Endometrium (tissue), 2 donors: ENCODE data around the gene NEK9.
"Not testable (repeated sequence)": the region's sequence is repeated elsewhere in the genome, so short reads cannot be mapped to it uniquely, and the experiment has no call there.

ENCODE experiments used
- FAIRE-seq: peaks from 2 replicates; lab custom pipeline; 2012; peaks lifted over from hg19 to GRCh38; lab: Jason Lieb, UNC
- donor health status: control.
- donor health status: control.

NEK9 gene

DNA sequence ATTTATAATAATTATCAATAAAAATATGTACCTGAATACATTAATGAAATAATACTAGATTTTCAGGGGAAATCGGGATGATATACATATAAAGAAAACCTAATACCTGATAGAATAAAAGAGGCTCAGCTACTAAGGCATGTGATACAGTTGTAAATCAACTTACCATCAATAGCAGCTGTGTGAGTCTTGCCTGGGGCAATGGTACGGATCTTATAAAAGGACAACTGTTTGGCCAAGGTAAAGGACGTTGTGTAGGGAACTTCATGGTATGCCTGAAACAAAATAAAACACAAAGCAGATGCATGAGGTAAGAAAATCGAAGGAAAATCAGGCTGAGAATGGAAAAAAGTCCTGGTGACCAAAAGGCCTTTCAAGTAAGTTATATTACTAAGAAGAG is 25.4 kb downstream of the NEK9 start:
- no peak for FAIRE-seq

DNA sequence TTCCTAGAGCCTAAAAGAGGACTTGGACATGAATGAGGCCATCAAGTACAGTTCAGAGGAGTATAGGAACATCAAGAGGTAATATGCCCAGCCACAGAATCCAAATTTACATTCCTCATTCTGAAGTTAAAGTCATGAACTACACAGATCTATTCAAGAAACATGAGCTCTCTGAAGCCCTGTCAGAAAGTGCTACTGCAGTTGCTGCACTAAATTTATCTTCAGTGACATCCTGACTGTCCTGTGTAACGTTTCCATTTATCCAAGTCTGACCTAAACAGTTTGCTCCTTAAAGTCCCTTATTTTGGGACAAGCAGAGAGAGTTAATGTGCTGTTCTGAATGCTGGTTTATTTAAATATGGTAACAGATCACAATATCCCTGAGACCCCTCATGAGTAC is 28.2 kb downstream of the NEK9 start:
- FAIRE-seq, result no peak

DNA sequence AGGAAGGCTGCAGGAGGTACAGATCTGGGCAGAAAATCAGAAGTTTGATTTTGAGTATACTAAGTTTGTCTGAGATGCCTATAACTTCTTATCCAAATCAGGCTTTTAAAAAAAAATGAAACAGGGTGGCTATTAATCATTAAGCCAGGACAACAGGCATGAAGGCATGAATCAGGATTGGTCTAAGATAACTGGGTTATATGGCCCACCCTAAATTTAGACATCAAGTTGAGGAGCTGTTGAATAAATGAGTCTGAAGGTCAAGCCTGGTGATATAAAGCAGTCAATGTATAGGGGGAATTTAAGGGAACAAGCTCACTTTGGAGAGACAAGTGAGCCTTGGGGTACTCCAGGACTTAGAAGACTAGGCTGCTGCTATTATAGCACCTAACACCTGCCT is 28.6 kb downstream of the NEK9 start:
- no peak for FAIRE-seq

DNA sequence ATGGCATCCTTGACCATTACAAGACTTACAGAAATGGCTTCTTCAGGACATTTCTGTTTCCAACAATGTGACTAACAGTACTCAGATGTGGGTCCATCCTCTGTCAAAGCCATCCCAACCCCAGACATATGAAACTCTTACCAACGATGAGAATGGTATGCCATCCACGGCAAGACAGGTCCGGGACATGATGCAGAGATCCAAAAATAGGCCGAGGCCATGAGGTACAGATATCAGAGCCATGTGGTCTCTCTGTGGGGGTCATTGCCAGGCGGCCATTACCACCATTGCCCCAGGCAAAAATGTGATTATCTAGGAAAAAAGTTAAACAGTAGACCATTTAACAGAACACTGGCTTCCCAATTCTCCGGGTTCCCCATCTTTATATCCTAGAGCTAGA is 29.9 kb downstream of the NEK9 start:
- no peak for FAIRE-seq

DNA sequence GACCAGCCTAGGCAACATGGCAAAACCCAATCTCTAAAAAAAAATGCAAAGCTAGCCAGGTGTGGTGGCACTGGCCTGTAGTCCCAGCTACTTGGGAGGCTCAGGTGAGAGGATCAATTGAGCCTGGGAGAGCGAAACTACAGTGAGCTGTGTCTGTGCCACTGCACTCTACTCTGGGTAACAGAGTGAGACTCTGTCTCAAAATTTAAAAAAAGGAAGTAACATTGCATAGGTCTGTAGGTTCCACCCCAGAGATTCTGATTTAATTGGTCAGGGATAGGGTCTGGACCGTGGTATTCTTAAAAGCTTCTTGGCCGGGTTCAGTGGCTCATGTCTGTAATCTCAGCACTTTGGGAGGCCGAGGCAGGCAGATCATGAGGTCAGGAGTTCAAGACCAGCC is 31.2 kb downstream of the NEK9 start:
- FAIRE-seq, result no peak

DNA sequence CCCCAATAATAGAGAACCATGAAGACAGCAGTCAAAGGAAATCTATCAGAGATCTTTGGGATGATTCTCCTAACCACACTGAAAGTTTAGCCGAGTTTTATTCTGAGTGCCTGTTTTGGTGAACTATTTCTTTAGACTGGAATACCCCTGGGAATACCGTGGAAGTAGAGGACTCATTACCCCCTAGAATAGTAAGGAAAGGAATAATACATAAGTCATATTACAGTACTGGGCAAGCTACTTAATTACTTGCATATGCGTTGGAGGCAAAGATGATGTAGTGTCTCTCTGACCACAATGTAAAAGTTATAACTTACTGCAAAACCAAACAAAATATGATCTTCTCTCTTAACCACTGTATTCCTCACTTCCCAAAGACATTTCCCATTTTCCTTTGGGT is 32.0 kb downstream of the NEK9 start:
- FAIRE-seq, result no peak

DNA sequence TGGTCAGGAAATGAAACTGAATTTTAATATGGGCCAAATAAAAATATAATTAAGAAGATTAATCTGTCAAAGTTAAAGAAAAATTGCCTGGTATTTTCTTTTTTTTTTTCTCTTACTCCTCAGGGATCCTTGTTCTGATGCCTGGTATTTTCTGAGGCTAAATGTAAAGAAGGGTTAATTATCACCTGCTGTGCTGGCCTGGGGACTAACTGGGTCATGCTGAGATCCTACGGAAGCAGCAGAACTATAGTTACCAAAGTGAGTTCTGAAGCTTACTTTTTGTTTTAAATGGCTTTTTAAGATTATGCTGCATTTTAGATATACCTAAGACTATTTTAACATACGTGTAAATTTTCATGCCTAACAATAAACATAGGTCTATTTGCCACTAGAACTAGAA is 34.1 kb downstream of the NEK9 start:
- FAIRE-seq, result no peak

DNA sequence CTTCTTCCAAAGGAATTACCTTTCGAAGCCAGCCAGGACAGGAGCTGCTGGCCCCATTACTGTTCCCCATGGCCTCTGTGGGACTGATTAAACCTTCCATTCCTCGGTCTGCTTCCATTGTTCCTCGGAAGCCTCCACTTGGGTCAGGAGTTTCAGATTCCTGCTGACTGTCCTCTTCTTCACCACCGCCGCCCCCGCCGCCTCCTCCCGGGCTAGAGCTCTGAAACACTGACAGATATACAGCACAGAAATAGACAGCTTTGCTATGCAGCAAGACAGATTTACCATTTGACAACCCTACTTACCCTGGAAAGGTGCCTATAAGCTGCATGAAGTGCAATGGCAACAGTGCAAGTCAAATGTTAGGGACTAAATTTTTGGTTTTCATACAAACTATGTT is 35.6 kb downstream of the NEK9 start:
- no peak for FAIRE-seq

DNA sequence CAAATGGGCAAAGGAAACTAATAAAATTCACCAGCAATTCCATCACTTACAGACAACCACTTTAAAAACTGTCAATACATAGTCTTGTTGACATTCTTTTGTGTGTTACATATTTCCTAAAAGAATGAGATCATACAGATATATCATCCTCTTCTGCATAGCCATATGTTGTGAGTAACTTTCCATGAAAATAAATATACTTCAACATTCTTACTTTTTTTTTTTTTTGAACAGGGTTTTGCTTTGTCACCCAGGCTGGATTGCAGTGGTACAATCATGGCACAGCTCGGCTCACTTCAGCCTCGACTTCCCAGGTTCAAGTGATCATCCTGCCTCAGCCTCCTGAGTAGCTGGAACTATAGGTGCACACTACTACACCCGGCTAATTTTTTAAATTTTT is 36.5 kb downstream of the NEK9 start:
- FAIRE-seq, result no peak

DNA sequence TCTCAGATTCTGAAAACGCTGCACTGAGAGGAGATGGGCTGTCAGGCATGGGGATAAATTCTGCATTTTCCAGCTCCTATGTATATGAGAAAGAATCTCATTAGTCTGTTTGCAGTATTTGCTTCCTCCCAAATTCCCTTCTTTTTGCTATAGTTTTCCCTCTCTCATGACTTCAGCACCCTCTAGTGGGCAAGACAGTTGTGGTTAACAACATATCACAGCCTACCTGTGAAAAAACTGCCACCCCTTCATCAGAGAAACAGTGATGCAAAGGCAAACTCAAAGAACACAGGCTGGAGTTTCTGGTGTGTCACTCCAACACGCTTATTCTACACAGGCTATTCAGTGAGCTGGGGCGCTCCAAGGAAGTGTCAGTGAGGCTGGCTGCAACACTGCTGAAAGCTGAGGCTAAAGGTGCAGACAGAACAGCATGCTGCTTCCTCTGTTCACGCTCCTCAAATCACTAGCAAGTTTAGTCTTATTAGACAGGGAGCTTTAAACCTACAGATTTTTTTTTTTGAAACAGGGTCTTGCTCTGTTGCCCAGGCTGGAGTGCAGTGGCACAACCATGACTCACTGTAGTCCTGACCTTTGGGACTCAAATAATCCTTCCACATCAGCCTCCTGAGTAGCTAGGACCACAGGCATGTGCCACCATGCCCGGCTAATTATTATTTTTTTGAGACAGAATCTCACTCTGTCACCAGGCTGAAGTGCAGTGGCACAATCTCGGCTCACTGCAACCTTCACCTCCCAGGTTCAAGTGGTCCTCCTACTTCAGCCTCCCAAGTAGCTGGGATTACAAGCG is 38.1 kb downstream of the NEK9 start:
- FAIRE-seq, result no peak

DNA sequence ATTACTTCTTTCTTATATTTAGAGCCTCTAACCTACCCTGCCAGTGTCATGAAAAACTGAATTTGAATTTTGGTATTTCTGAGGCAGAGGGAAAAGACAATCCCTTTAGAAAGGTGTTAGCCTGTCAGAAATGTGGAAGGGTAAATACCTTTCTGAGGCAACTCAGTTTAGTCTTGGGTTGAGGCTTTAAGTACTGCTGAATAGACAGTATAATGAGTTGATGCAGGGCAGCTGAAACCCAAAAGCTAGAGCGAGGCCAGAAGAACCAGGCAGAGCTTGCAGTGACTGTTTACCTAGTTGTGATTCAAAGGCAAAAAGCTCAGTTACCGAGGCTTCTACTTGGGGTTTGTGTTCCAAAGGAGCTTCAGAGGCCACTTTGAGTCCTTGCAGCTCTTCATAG is 38.7 kb downstream of the NEK9 start:
- FAIRE-seq, result no peak

DNA sequence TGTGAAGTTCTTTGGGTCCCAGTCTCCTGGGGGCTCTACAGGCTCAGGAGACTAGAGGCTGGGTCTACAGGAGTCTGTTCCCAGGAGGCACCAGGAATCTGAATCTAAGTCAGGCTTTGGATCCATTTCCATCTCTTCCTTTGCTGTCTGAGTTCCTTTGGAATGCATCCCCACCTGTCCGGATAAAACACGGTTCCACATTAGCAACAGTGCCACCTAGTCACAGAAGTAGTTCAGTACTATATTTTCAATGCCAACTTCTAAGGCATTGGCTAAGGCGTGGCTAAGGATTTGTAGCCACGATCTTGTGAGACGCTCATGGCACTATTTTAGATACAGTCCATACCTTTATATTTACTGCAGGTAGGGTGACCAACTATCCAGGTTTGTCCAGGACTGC is 42.3 kb downstream of the NEK9 start:
- no peak for FAIRE-seq

DNA sequence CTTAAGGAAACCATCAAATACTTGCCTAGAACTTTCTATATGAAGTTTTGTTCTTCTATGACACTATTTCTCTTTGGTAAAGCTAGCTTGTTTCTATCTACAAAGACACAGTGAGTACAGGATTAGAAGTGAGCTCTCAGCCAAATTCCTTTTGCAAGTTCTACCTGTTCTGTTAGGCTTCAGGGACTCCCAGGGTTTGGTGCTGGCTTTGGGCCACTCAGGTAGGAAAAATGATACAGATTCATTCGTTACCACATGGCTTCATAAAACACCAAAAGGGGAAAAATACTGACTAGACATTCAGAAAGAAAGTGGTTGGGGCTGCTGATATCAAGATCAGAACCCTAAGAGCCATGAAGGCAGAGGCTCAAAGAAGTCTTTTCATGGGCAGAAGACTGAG is 43.6 kb downstream of the NEK9 start:
- no peak for FAIRE-seq

DNA sequence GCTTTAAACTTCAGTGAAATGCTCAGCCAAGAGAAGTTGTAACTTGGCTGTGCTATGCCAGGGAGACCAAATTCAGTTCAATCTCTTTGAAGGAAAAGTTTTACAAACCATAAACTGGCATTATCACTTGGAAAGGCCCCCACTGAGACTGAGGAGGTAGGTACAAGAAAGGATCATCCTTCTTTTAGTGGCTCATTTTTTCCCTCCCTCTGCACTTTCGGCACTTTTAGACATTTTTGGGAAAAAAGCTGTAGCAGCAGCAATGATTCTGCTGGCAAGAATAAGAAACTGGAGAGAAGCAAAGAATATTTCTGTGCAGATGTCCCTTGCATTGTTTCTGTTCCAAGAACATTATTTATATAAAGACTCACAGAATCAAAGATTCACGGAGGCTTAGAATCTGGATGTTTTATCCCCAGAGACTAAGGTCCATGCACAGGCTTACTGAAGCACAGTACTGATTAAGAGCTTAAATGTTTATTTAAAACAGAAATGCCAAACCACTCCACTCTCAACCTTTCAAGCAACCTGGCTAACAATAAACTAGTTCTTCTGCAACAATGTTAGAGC is 45.1 kb downstream of the NEK9 start:
- no peak for FAIRE-seq

DNA sequence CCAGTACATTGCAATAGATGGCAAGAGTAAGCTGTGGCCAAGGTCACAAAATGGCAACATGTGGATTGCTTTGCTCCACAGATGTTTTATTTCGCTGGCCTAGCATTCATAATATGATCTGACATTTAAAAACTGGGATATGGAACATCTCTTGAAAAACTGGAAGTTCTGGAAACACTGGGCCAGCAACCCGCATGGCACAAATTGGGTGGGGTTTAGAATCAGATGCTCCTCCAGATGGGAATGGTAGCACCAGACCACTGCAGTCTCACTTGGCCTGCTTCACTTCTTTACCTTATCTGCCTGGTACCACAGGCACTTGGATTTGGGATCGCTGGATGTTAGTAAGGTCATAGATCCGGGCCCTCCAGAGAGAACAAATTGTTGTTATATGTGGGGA is 47.3 kb downstream of the NEK9 start:
- FAIRE-seq, result no peak

DNA sequence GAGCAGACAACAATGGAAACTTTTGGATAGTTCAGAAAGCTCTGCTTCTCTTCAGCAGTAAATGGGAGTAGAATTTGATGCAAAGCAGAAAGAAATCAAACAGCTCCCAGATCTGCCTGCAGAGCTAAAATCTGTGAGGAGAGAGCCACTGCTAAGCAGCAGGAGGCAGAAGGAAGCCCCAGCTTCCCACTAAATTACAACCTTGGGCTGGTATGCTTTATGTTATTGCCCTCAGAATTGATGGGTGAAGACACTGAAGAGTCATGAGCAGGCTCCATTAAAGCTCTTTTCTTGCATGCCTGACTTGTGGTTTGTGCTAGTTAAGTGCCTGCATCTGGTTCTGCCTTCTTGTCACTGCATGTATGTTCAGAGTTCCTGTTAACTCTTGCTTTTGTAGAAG is 49.1 kb downstream of the NEK9 start:
- FAIRE-seq, result no peak

DNA sequence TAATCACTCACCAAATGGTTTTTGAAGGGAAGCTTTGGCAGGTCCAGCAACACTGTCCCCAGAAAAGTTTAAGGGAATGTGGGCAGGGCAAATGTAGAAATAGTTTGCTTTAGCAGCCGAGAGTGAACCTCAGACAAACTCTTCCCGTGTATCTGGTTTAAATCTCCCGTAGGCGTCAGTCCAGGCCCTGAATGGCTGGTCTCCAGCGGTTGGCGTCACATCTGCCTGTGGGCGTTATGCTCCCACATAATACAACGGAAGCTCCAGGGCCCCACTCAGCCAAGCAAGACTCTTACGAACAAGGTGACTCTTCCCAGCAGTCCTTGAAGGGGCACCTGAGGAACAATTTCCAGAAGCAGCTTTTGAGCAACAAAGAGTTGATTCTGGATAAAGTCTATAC is 56.5 kb downstream of the NEK9 start:
- no peak for FAIRE-seq

DNA sequence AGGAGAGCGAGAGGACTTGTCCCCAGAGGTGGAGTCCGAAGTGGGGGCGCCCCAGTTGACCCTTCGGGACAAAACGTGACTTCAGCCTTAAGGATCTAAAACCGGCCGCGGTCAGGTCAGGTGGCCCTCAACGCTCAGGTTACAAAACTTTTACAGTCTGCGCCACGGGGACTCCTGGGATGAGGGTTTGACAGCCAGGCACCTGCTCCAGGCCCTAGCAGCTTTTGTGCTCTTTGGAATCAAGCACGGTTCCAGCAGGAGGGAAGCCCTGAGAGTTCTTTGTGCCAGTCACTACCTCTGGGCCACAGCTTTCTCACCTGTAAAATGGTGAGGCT is 57.1 kb downstream of the NEK9 start:
- no peak for FAIRE-seq

DNA sequence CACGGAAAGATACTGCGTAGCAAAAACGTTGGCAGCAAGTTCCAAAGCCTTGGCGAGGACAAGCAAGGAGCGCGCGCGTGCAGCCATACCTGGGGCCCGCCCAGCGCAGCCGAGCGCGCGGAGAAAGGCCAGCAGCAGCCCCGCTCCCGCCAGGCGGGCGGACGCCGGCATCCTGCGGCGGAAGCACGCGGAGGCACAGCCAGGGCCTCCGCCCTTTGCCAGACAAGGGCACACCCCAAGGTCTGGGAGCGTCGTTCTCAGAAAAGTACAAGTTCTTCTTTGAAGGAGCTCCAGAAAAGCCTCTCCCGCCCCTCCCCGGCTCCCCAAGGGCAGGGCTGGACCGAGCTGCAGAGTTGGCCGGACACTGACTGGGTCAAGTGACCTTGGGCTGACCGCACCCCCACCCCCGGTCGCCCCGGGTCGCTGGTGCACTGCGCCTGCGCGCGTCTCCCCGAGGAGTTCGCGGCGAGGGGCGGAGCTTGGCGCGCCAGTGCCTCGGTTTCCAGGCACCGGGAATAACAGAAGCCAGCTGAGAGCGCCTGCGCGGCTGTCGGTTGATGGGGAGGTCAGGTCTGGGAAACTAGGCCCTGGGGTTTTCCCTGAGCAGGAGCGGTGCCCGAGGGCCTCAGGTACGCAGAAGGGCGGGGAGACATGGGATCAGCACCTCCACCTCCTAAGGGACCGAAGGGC is 57.6 kb downstream of the NEK9 start, which contains the start of gene ZC2HC1C:
Gene ZC2HC1C, plus strand, starts transcription at position 521 of the 690 bp plus-strand sequence. CDS start 933 bp downstream, outside the sequence.
- no peak for FAIRE-seq

DNA sequence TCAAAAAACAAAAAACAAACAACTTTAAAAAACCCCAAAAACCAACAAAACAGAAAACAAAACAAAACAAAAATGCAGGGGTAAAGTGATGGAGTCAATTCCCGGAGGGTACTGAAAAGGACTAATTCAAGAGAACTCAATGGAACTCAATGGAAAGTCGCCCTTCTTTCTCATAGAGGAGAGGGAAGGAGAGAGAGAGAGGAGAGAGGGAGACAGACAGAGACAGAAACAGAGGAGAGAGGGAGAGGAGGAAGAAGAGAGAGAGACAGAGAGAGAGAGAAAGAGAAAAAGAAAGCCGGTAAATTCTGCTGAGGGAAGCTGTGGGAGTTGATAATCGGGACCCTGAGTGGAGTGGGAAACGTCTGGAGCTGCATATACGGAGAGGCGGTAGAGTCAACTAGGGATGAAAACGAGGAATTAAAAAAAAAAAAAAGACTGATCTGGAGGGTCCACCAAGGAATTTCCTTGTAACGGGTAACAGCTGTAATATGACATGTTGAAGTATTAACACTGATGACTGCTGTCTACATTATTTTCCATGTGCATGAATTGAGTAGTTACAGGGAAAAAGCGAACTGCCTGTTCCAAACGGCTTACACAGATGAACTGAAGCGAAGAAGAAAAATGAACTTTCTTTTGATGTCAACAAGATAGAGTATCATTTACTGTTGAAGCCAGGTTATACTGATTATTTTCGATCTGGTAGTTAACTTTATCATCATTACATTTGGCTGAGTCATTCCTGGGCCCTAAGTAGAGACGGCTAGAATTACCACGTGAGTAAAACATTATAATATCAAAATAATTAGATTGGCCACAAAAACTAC is 58.3 kb downstream of the NEK9 start:
- no peak for FAIRE-seq

DNA sequence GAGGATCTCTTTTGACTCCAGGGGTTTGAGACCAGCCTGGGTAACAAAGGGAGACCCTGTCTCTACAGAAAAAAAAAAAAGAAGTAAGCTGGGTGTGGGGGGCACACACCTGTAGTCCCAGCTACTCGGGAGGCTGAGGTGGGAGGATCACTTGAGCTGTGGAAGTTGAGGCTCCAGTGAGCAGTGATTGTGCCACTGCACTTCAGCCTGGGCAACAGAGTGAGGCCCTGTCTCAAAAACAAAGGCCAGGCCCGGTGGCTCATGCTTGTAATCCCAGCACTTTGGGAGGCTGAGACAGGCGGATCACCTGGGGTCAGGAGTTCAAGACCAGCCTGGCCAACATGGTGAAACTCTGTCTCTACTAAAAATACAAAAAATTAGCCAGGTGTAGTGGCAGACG is 59.1 kb downstream of the NEK9 start:
- FAIRE-seq, result not testable (repeated sequence)

DNA sequence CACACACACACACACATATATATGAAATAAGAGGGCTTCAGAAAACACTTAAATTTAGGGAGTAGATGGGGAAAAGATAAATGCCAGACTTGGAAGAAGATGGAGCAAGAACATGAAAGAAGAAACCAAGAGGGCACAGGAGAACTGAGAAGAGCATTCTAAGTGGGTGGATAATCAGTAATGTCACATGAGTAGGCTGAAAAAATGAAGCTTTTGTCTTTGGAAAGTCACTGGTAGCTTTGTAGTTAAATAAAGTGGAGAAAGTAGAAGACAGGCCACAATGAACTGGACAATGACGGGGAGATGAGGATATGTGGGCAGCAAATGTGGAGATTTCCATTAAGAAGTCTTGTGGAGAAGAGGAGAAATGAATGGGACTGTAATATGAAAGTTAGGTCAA is 59.6 kb downstream of the NEK9 start:
- FAIRE-seq, result no peak

DNA sequence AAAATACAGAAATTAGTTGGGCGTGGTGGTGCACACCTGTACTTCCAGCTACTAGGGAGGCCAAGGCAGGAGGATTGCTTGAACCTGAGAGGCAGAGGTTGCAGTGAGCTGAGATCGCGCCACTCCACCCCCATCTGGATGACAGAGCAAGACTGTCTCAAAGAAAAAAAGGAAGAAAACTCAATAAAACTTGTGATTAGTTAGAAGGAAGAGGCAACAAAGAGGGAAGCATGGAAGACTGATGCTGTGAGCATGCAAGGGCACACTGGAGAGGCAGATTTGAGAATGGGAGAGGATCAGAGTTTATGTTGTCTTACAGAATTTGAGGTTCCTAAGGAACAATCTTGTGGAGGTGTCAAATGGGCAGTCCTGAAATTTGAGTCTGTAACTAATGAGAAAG is 60.2 kb downstream of the NEK9 start:
- no peak for FAIRE-seq
